HG03432 (cell line): ENCODE results near the gene RREB1.

ENCODE experiments used
- ATAC-seq: cut with Tn5 transposase; IDR thresholded peaks from one replicate; pipeline ENCODE4 v1.9.1; 2021; ENCODE audit warnings: mild to moderate bottlenecking, moderate library complexity; ENCODE audit not compliant: unreplicated experiment

RREB1 gene

GRCh38 chr6:7159790-7160525 lies 52.2 kb downstream of the RREB1 start:
- ATAC-seq: no peak

- ATAC-seq: no peak
Observed at GRCh38 chr6:7161253-7161623, 53.5 kb downstream of the RREB1 start.

GRCh38 chr6:7161845-7162244 lies 54.1 kb downstream of the RREB1 start:
- no peak for ATAC-seq

GRCh38 chr6:7163661-7164071 lies 55.9 kb downstream of the RREB1 start:
- ATAC-seq: no peak

- no peak for ATAC-seq
Observed at GRCh38 chr6:7164536-7165001, 56.8 kb downstream of the RREB1 start.

GRCh38 chr6:7165002-7165889 lies 57.5 kb downstream of the RREB1 start:
- ATAC-seq: no peak

GRCh38 chr6:7165890-7166267 lies 58.1 kb downstream of the RREB1 start:
- ATAC-seq: no peak

- ATAC-seq: no peak
Observed at GRCh38 chr6:7166410-7167293, 58.9 kb downstream of the RREB1 start.

- no peak for ATAC-seq
Observed at GRCh38 chr6:7169296-7169721, 61.5 kb downstream of the RREB1 start.

GRCh38 chr6:7170117-7170732 lies 62.5 kb downstream of the RREB1 start:
- no peak for ATAC-seq

- ATAC-seq: no peak
Observed at GRCh38 chr6:7171119-7171518, 63.4 kb downstream of the RREB1 start.

GRCh38 chr6:7171733-7172132 lies 64.0 kb downstream of the RREB1 start:
- ATAC-seq: no peak

GRCh38 chr6:7172649-7173048 lies 64.9 kb downstream of the RREB1 start:
- no peak for ATAC-seq

- ATAC-seq: no peak
Observed at GRCh38 chr6:7173843-7174503, 66.2 kb downstream of the RREB1 start.

GRCh38 chr6:7175462-7175861 lies 67.7 kb downstream of the RREB1 start:
- ATAC-seq: no peak

- no peak for ATAC-seq
Observed at GRCh38 chr6:7176208-7176607, 68.4 kb downstream of the RREB1 start.

- ATAC-seq: no peak
Observed at GRCh38 chr6:7178280-7178679, 70.5 kb downstream of the RREB1 start.

GRCh38 chr6:7180751-7181150 lies 73.0 kb downstream of the RREB1 start:
- no peak for ATAC-seq

- ATAC-seq: no peak
Observed at GRCh38 chr6:7183707-7184106, 75.9 kb downstream of the RREB1 start.

GRCh38 chr6:7184502-7184901 lies 76.7 kb downstream of the RREB1 start:
- no peak for ATAC-seq
